Smooth muscle cell (in vitro differentiated cells): ENCODE data around the gene TENM4. TPM values are rescaled to one million over a fixed set of nuclear protein-coding genes. Genes with fewer than 3 reads are reported as not detected.

Source experiments
- DNase-seq: peaks from one replicate; lab custom pipeline; 2025; ENCODE audit not compliant: unreplicated experiment; lab: John Stamatoyannopoulos, UW
- H2AFZ ChIP-seq: fragments of 200-600 bp; sonication (generic); 2 replicates; pipeline ENCODE4 v1.6.0; 2016; ENCODE audit warnings: antibody characterized with exemption, low read depth, mild to moderate bottlenecking
- H3F3A ChIP-seq: fragments of 200-600 bp; sonication (generic); 2 replicates; pipeline ENCODE4 v1.6.0; 2017; ENCODE audit warnings: antibody characterized with exemption, low read depth
- H3K27ac ChIP-seq: fragments of 200-600 bp; sonication (generic); 2 replicates; pipeline ENCODE4 v1.5.1; 2016; ENCODE audit warnings: low read depth, mild to moderate bottlenecking
- H3K27me3 ChIP-seq: fragments of 200-600 bp; sonication (generic); 2 replicates; pipeline ENCODE4 v1.6.1; 2016; ENCODE audit warnings: low read depth, mild to moderate bottlenecking
- H3K36me3 ChIP-seq: fragments of 200-600 bp; sonication (generic); 2 replicates; pipeline ENCODE4 v1.5.1; 2016; ENCODE audit warnings: low read depth
- H3K4me1 ChIP-seq: fragments of 200-600 bp; sonication (generic); 2 replicates; pipeline ENCODE4 v1.5.1; 2016; ENCODE audit warnings: low read depth
- H3K4me2 ChIP-seq: fragments of 200-600 bp; sonication (generic); 2 replicates; pipeline ENCODE4 v1.6.0; 2016; ENCODE audit warnings: mild to moderate bottlenecking
- H3K4me3 ChIP-seq: fragments of 200-600 bp; sonication (generic); 2 replicates; pipeline ENCODE4 v1.5.1; 2016; ENCODE audit warnings: mild to moderate bottlenecking
- H3K79me2 ChIP-seq: fragments of 200-600 bp; sonication (generic); 2 replicates; pipeline ENCODE4 v1.6.0; 2016; ENCODE audit warnings: low read depth, mild to moderate bottlenecking
- H3K9ac ChIP-seq: fragments of 200-600 bp; sonication (generic); 2 replicates; pipeline ENCODE4 v1.6.0; 2016; ENCODE audit warnings: low read depth
- H3K9me3 ChIP-seq: fragments of 200-600 bp; sonication (generic); replicated peaks from 2 replicates; pipeline ENCODE4 v1.5.1; 2016; ENCODE audit warnings: low read depth
- H4K20me1 ChIP-seq: fragments of 200-600 bp; sonication (generic); 2 replicates; pipeline ENCODE4 v1.6.0; 2016; ENCODE audit warnings: low read depth
- WGBS: methylation state at CpG from one replicate; pipeline ENCODE4 v1.1.7; 2016; ENCODE audit warnings: low lambda C conversion rate; 5-methylcytosine and 5-hydroxymethylcytosine counted together
- polyA plus RNA-seq: library from polyadenylated mRNA; unstranded; fragments of >200 nt; fragmentation: Nextera tagmentation; extraction: Ambion mirVana; gene quantifications from 2 replicates; pipeline ENCODE4 v1.2.1, GENCODE V29; 2016
- total RNA-seq: library from RNA; depleted of rRNA; stranded (reverse); fragments of >200 nt; gene quantifications from 2 replicates; pipeline ENCODE4 v1.2.3, GENCODE V29; 2014
- TF ChIP-seq, protein P1 (sequence below): fragments of 200-600 bp; sonication (generic); IDR thresholded peaks from 2 replicates; pipeline ENCODE4 v1.5.1; 2017; ENCODE audit warnings: borderline replicate concordance, mild to moderate bottlenecking, antibody characterized with exemption; ENCODE audit not compliant: insufficient read depth, poor library complexity, severe bottlenecking

TENM4 gene
- total and polyA plus RNA-seq, 2 experiments from 2014 or later: 31.6 to 38.2 TPM

DNA sequence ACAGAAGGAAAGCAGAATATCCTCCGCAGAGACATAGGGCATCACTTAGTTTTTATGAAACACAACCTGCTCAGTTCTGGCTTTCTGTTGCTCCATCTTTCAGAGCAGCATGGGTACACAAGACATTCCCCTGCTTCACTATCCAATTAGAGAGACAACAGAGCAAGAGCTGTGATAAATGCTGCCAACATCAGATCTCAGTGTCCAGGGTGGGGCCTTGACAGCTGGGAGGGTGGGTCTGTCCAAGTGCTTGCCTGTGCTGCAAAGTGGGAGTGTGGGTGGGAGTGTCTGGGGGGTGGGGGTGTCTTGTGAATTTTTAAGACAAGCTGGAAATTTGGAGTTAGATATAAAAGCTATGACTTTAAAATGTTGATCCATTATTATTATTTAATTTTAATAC, 369.6 kb downstream of the TENM4 start:
- no peaks in the 10 kb centered on the region for H3K36me3 ChIP-seq
- no peak overlapping the region for H3K4me2 ChIP-seq
- DNase-seq: no peak
- H3K9ac ChIP-seq: no peak overlapping the region
- H3F3A ChIP-seq: no peaks in the 10 kb centered on the region
- no peaks in the 10 kb centered on the region for H4K20me1 ChIP-seq
- no peak overlapping the region for H2AFZ ChIP-seq
- no peaks in the 10 kb centered on the region for H3K27me3 ChIP-seq
- no peaks in the 10 kb centered on the region for H3K4me1 ChIP-seq
- TF ChIP-seq, protein P1, sequence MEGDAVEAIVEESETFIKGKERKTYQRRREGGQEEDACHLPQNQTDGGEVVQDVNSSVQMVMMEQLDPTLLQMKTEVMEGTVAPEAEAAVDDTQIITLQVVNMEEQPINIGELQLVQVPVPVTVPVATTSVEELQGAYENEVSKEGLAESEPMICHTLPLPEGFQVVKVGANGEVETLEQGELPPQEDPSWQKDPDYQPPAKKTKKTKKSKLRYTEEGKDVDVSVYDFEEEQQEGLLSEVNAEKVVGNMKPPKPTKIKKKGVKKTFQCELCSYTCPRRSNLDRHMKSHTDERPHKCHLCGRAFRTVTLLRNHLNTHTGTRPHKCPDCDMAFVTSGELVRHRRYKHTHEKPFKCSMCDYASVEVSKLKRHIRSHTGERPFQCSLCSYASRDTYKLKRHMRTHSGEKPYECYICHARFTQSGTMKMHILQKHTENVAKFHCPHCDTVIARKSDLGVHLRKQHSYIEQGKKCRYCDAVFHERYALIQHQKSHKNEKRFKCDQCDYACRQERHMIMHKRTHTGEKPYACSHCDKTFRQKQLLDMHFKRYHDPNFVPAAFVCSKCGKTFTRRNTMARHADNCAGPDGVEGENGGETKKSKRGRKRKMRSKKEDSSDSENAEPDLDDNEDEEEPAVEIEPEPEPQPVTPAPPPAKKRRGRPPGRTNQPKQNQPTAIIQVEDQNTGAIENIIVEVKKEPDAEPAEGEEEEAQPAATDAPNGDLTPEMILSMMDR: no peak
- H3K4me3 ChIP-seq: no peak overlapping the region
- no peaks in the 10 kb centered on the region for H3K79me2 ChIP-seq
- no peaks in the 10 kb centered on the region for H3K9me3 ChIP-seq
- 92% methylated on average over 1 of the region's 1 CpG for WGBS
- no peak overlapping the region for H3K27ac ChIP-seq

DNA sequence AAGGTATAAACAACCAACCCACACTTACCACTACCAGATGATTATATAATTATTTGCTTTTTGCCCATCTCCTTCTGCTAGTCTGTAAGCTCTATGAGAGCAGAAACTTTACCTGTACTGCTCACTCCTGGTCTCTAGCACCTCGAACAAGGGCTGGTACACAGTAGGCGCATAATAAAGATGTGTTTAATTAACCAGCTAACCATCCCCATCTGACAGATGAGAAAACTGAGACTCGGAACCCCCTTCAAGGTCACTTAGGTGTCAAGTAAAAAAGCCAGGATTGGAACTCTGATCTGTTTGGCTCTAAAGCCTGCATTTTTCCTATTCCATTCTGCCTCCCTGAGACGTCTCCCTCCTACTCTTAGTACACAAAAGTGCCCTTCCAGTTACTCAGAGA, 370.3 kb downstream of the TENM4 start:
- 68% methylated on average over 4 of the region's 4 CpGs for WGBS

DNA sequence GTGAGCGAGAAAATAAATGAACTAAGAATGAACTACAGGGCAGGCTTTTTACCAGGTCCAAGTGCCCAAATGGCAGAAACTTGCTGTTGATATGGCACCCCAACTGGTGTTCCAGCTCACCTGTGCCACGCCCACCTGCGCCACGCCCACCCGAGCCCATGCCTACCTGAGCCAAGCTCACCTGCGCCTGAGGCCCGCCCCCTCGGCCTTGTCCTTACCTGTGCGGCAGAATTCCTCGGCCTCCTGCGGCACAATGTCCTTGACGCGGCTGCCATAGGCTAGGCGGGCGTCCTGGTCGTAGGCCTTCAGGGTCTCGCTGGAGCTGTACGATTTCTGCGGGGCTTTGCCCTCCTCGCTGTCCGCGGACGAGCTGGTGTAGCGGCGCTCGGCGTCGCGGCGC, 371.3 kb downstream of the TENM4 start:
- no peaks in the 10 kb centered on the region for H3K4me1 ChIP-seq
- H3K36me3 ChIP-seq: no peaks in the 10 kb centered on the region
- no peaks in the 10 kb centered on the region for H3K79me2 ChIP-seq
- TF ChIP-seq, protein P1: no peak
- H3K27ac ChIP-seq: no peak overlapping the region
- no peaks in the 10 kb centered on the region for H3K9me3 ChIP-seq
- no peak overlapping the region for H3K4me2 ChIP-seq
- no peaks in the 10 kb centered on the region for H3F3A ChIP-seq
- no peak overlapping the region for H3K4me3 ChIP-seq
- no peak overlapping the region for H2AFZ ChIP-seq
- no peaks in the 10 kb centered on the region for H3K27me3 ChIP-seq
- DNase-seq: no peak
- no peaks in the 10 kb centered on the region for H4K20me1 ChIP-seq
- H3K9ac ChIP-seq: no peak overlapping the region
- 97% methylated on average over 30 of the region's 30 CpGs for WGBS

More for the DNA sequence above, 370.3 kb downstream of the TENM4 start:
- H3K27me3 ChIP-seq: no peaks in the 10 kb centered on the region
- H3K9me3 ChIP-seq: no peaks in the 10 kb centered on the region
- no peak overlapping the region for H2AFZ ChIP-seq
- H3K4me3 ChIP-seq: no peak overlapping the region
- no peaks in the 10 kb centered on the region for H3K36me3 ChIP-seq
- H3K4me1 ChIP-seq: no peaks in the 10 kb centered on the region
- H4K20me1 ChIP-seq: no peaks in the 10 kb centered on the region
- H3K79me2 ChIP-seq: no peaks in the 10 kb centered on the region
- DNase-seq: no peak
- H3K27ac ChIP-seq: no peak overlapping the region
- no peak overlapping the region for H3K9ac ChIP-seq
- TF ChIP-seq, protein P1: no peak
- H3K4me2 ChIP-seq: no peak overlapping the region
- no peaks in the 10 kb centered on the region for H3F3A ChIP-seq

DNA sequence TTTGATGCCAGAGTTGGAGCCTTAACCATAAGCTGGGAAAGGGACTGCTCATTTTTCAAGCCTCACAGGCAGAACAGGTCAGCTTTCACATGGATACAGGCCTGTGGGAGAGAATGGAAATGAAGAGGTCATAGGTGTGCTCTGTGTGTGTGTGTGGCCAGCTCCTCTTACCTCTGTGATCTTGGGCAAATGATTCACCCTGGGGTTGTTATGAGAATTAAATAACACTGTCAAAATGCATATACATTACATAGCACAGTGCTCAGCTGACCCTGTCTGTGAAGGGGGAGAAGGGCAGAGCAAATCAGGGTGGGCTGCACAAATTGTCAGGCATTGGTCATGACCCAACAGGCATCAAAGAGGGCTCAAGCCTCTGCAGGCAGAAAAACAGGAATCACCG, 372.5 kb downstream of the TENM4 start:
- DNase-seq: no peak
- 96% methylated on average over 1 of the region's 1 CpG for WGBS

More for the DNA sequence above, 372.5 kb downstream of the TENM4 start:
- H3K4me3 ChIP-seq: no peak overlapping the region
- no peak overlapping the region for H2AFZ ChIP-seq
- H3K36me3 ChIP-seq: no peaks in the 10 kb centered on the region
- TF ChIP-seq, protein P1: no peak
- no peaks in the 10 kb centered on the region for H3K9me3 ChIP-seq
- H3K79me2 ChIP-seq: no peaks in the 10 kb centered on the region
- H3F3A ChIP-seq: no peaks in the 10 kb centered on the region
- no peaks in the 10 kb centered on the region for H3K27me3 ChIP-seq
- no peaks in the 10 kb centered on the region for H4K20me1 ChIP-seq
- no peak overlapping the region for H3K4me2 ChIP-seq
- H3K9ac ChIP-seq: no peak overlapping the region
- no peak overlapping the region for H3K27ac ChIP-seq
- no peaks in the 10 kb centered on the region for H3K4me1 ChIP-seq
